Fibroblast of the conjunctiva (primary cell): ENCODE results near the gene CRADD.
A peak's percentile ranks its signal among the peaks of the same experiment; 100 is the strongest.
"Not testable (repeated sequence)": the region's sequence is repeated elsewhere in the genome, so short reads cannot be mapped to it uniquely, and the experiment has no call there.

Experiments used
- DNase-seq: peaks from one replicate; pipeline ENCODE4 v3.0.0-alpha.2; 2010; ENCODE audit warnings: low read depth

CRADD gene

GRCh38 chr12:93901739-93902138 lies 224.6 kb downstream of the CRADD start:
- DNase-seq = no peak

GRCh38 chr12:93902192-93902591 lies 225.0 kb downstream of the CRADD start:
- DNase-seq = no peak

GRCh38 chr12:93902736-93903562 lies 225.8 kb downstream of the CRADD start:
- no peak for DNase-seq

GRCh38 chr12:93904124-93904523 lies 226.9 kb downstream of the CRADD start:
- DNase-seq = no peak

- no peak for DNase-seq
Observed at GRCh38 chr12:93908264-93908663, 231.1 kb downstream of the CRADD start.

- DNase-seq = no peak
Observed at GRCh38 chr12:93908846-93909567, 231.8 kb downstream of the CRADD start.

GRCh38 chr12:93911396-93911795 lies 234.2 kb downstream of the CRADD start:
- DNase-seq = no peak

GRCh38 chr12:93912086-93912733 lies 235.0 kb downstream of the CRADD start:
- DNase-seq = no peak

- peak; percentile 37 for DNase-seq
Observed at GRCh38 chr12:93913845-93914244, 236.7 kb downstream of the CRADD start.

GRCh38 chr12:93914281-93914680 lies 237.1 kb downstream of the CRADD start:
- no peak for DNase-seq

GRCh38 chr12:93915411-93915810 lies 238.2 kb downstream of the CRADD start:
- DNase-seq = no peak

GRCh38 chr12:93916402-93916801 lies 239.2 kb downstream of the CRADD start:
- DNase-seq = no peak

GRCh38 chr12:93918262-93918661 lies 241.1 kb downstream of the CRADD start:
- peak; percentile 38 for DNase-seq

GRCh38 chr12:93918900-93919299 lies 241.7 kb downstream of the CRADD start:
- no peak for DNase-seq

- DNase-seq = no peak
Observed at GRCh38 chr12:93921521-93921920, 244.3 kb downstream of the CRADD start.

GRCh38 chr12:93922583-93923006 lies 245.4 kb downstream of the CRADD start:
- no peak for DNase-seq

- DNase-seq = no peak
Observed at GRCh38 chr12:93924367-93924766, 247.2 kb downstream of the CRADD start.

- DNase-seq = no peak
Observed at GRCh38 chr12:93925585-93926205, 248.5 kb downstream of the CRADD start.

- no peak for DNase-seq
Observed at GRCh38 chr12:93926237-93926636, 249.1 kb downstream of the CRADD start.

- not testable (repeated sequence) for DNase-seq
Observed at GRCh38 chr12:93929081-93929480, 251.9 kb downstream of the CRADD start.

- DNase-seq = no peak
Observed at GRCh38 chr12:93937812-93938211, 260.6 kb downstream of the CRADD start.

- DNase-seq = no peak
Observed at GRCh38 chr12:93938317-93938716, 261.1 kb downstream of the CRADD start.
